GM12878 (cell line): ENCODE measurements around the gene DAZAP1. TPM values are rescaled to one million over a fixed set of nuclear protein-coding genes. Genes with fewer than 3 reads are reported as not detected.
A peak's percentile ranks its signal among the peaks of the same experiment; 100 is the strongest.

Source experiments
- CBFB ChIP-seq: IDR thresholded peaks from 2 replicates; pipeline ENCODE4 v1.6.1; 2016; ENCODE audit warnings: antibody characterized with exemption, low read depth
- CEBPB ChIP-seq, 2 experiments: fragments of 150-350 bp in 1 of 2; IDR thresholded peaks; 2 replicates each; pipeline ENCODE4 v1.6.1; 2012 to 2014; ENCODE audit warnings: low read depth in 2 of 2, low read length in 2 of 2, borderline replicate concordance in 1 of 2, inconsistent platforms in 1 of 2
- EED ChIP-seq: sonication (generic); IDR thresholded peaks from 2 replicates; pipeline ENCODE4 v1.6.1; 2016; ENCODE audit warnings: antibody characterized with exemption, low read depth
- GABPA ChIP-seq: IDR thresholded peaks from 2 replicates; pipeline ENCODE4 v1.6.1; 2014; ENCODE audit warnings: antibody characterized with exemption, low read depth, mild to moderate bottlenecking, inconsistent platforms
- KAT2A ChIP-seq: conservative IDR thresholded peaks from 2 replicates; pipeline ENCODE4 v1.6.1; 2011; ENCODE audit warnings: low read depth, low read length; ENCODE audit not compliant: control insufficient read depth
- MEF2B ChIP-seq: fragments of 450-650 bp; IDR thresholded peaks from 2 replicates; pipeline ENCODE4 v1.6.1; 2018; ENCODE audit warnings: mild to moderate bottlenecking, moderate library complexity; ENCODE audit not compliant: partially characterized antibody, poor library complexity, severe bottlenecking
- NBN ChIP-seq: fragments of 450-650 bp; IDR thresholded peaks from 2 replicates; pipeline ENCODE4 v1.6.1; 2016
- SIX5 ChIP-seq: IDR thresholded peaks from 2 replicates; pipeline ENCODE4 v1.6.1; 2011; ENCODE audit warnings: mild to moderate bottlenecking, low read depth, low read length, moderate library complexity; ENCODE audit not compliant: severe bottlenecking
- SPI1 ChIP-seq: IDR thresholded peaks from 2 replicates; pipeline ENCODE4 v1.6.1; 2011; ENCODE audit warnings: low read depth, mild to moderate bottlenecking, low read length, moderate library complexity, borderline replicate concordance; ENCODE audit not compliant: insufficient read depth
- SUZ12 ChIP-seq: fragments of 200-600 bp; sonication (generic); IDR thresholded peaks from one replicate; pipeline ENCODE4 v1.6.1; 2018; ENCODE audit warnings: antibody characterized with exemption, mild to moderate bottlenecking; ENCODE audit not compliant: unreplicated experiment
- TAF1 ChIP-seq: IDR thresholded peaks from 2 replicates; pipeline ENCODE4 v1.6.1; 2011; ENCODE audit warnings: mild to moderate bottlenecking, low read depth, low read length, borderline replicate concordance
- WRNIP1 ChIP-seq: IDR thresholded peaks from 2 replicates; pipeline ENCODE4 v1.6.1; 2011; ENCODE audit warnings: low read depth, low read length, improper control_type of control experiment, borderline replicate concordance
- ZBED1 ChIP-seq: IDR thresholded peaks from 2 replicates; pipeline ENCODE4 v1.6.1; 2016; ENCODE audit warnings: borderline replicate concordance
- ZNF207 ChIP-seq: fragments of 450-650 bp; IDR thresholded peaks from 2 replicates; pipeline ENCODE4 v1.6.1; 2014; ENCODE audit warnings: antibody characterized with exemption, mild to moderate bottlenecking, borderline replicate concordance
- ZNF384 ChIP-seq: IDR thresholded peaks from 2 replicates; pipeline ENCODE4 v1.6.1; 2012; ENCODE audit warnings: low read depth, mild to moderate bottlenecking, low read length, improper control_type of control experiment, borderline replicate concordance
- ZNF622 ChIP-seq: fragments of 450-650 bp; IDR thresholded peaks from 2 replicates; pipeline ENCODE4 v1.6.1; 2017; ENCODE audit warnings: mild to moderate bottlenecking, inconsistent platforms
- polyA plus RNA-seq, 11 experiments: library from polyadenylated mRNA; depleted of rRNA in 4 of 11; unstranded in 6 of 11; stranded (reverse) in 5 of 11; fragments of >200 nt; fragmentation: Nextera tagmentation in 4 of 11; fragmentation: Illumina TruSeq in 1 of 11; extraction: Ambion mirVana in 4 of 11; extraction: Trizol in 1 of 11; gene quantifications; 1 replicate in 1 of 11; 2 replicates in 10 of 11; pipeline versions ENCODE4 v1.2.1 to v1.2.3, GENCODE V29; 2011 to 2016; ENCODE audit warnings: inconsistent platforms in 2 of 11, missing spikeins in 2 of 11, low read depth in 1 of 11
- total RNA-seq, 4 experiments: library from RNA; depleted of rRNA in 3 of 4; stranded (reverse); fragments of >200 nt in 3 of 4; fragmentation: Illumina TruSeq in 1 of 4; extraction: Trizol in 1 of 4; gene quantifications; 2 replicates each; pipeline versions ENCODE4 v1.2.1 to v1.2.3, GENCODE V29; 2013 to 2021
- TF ChIP-seq, protein P1 (sequence below): fragments of 450-650 bp; IDR thresholded peaks from 2 replicates; pipeline ENCODE4 v1.6.1; 2016; ENCODE audit warnings: mild to moderate bottlenecking
- TF ChIP-seq, protein P2 (sequence below): fragments of 450-650 bp; formaldehyde crosslinking; IDR thresholded peaks from 2 replicates; pipeline ENCODE4 v1.5.0; 2022; ENCODE audit warnings: mild to moderate bottlenecking, missing genetic modification characterization
- TF ChIP-seq, protein P3 (sequence below): fragments of 450-650 bp; conservative IDR thresholded peaks from 2 replicates; pipeline ENCODE4 v1.6.1; 2017; ENCODE audit warnings: mild to moderate bottlenecking, moderate library complexity
- TF ChIP-seq, protein P4 (sequence below): IDR thresholded peaks from 2 replicates; pipeline ENCODE4 v1.6.1; 2011; ENCODE audit warnings: borderline replicate concordance, low read depth, mild to moderate bottlenecking, moderate library complexity, mixed read lengths, low read length; ENCODE audit not compliant: insufficient read depth; ENCODE audit errors: extremely low read length
- TF ChIP-seq, protein P5 (sequence below): IDR thresholded peaks from 2 replicates; pipeline ENCODE4 v1.6.1; 2011; ENCODE audit warnings: mild to moderate bottlenecking, low read depth, low read length, moderate library complexity; ENCODE audit not compliant: insufficient replicate concordance

DAZAP1 gene
- total and polyA plus RNA-seq, 10 of the 15 experiments (the other 5 are each of a cell fraction or from before 2014, with no cell fraction given) = 9.9 to 240 (median 92.3) TPM

DNA sequence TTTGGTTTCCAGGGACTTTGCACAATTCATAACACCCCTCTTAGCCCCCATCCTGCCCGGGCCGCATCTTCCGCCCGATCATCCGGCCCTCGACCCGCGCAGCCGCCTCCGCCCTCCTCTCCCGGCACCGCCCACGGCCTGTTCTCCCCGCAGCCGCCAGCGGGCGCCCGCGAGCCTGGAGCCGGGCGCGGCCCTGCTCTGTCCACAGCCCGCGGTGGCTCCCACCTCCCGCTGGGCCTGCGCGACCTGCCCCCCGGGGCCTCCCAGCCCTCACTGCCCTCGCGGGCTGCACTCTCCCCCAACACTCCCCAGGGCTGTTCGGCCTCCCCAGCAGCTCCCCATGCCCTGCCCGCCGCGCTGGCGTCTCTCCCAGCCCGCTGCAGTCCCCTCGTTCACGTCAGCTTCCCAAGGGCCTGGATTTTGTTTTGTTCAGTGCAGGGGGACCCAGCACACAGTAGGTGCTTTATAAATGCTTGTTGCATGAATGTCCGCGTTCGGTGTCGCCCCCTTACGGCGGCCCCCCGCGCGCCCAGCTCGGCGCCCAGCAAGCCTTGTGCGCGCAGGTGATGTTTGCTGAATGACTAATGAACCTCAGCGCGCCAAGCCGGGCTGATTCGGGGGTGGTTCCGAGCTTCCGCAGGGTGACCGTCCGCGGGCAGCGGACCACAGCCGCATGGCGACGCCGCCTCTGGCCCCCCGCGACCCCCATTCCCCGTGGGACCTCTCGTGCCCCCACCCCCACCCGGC, 38.0 kb downstream of the DAZAP1 start (continued):
- TF ChIP-seq, protein P1, sequence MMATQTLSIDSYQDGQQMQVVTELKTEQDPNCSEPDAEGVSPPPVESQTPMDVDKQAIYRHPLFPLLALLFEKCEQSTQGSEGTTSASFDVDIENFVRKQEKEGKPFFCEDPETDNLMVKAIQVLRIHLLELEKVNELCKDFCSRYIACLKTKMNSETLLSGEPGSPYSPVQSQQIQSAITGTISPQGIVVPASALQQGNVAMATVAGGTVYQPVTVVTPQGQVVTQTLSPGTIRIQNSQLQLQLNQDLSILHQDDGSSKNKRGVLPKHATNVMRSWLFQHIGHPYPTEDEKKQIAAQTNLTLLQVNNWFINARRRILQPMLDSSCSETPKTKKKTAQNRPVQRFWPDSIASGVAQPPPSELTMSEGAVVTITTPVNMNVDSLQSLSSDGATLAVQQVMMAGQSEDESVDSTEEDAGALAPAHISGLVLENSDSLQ = no peak
- TF ChIP-seq, protein P2, sequence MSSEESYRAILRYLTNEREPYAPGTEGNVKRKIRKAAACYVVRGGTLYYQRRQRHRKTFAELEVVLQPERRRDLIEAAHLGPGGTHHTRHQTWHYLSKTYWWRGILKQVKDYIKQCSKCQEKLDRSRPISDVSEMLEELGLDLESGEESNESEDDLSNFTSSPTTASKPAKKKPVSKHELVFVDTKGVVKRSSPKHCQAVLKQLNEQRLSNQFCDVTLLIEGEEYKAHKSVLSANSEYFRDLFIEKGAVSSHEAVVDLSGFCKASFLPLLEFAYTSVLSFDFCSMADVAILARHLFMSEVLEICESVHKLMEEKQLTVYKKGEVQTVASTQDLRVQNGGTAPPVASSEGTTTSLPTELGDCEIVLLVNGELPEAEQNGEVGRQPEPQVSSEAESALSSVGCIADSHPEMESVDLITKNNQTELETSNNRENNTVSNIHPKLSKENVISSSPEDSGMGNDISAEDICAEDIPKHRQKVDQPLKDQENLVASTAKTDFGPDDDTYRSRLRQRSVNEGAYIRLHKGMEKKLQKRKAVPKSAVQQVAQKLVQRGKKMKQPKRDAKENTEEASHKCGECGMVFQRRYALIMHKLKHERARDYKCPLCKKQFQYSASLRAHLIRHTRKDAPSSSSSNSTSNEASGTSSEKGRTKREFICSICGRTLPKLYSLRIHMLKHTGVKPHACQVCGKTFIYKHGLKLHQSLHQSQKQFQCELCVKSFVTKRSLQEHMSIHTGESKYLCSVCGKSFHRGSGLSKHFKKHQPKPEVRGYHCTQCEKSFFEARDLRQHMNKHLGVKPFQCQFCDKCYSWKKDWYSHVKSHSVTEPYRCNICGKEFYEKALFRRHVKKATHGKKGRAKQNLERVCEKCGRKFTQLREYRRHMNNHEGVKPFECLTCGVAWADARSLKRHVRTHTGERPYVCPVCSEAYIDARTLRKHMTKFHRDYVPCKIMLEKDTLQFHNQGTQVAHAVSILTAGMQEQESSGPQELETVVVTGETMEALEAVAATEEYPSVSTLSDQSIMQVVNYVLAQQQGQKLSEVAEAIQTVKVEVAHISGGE (CRISPR knock-in tag) = no peak
- TF ChIP-seq ZNF384 = no peak
- no peak for TF ChIP-seq ZBED1
- TF ChIP-seq, protein P3, sequence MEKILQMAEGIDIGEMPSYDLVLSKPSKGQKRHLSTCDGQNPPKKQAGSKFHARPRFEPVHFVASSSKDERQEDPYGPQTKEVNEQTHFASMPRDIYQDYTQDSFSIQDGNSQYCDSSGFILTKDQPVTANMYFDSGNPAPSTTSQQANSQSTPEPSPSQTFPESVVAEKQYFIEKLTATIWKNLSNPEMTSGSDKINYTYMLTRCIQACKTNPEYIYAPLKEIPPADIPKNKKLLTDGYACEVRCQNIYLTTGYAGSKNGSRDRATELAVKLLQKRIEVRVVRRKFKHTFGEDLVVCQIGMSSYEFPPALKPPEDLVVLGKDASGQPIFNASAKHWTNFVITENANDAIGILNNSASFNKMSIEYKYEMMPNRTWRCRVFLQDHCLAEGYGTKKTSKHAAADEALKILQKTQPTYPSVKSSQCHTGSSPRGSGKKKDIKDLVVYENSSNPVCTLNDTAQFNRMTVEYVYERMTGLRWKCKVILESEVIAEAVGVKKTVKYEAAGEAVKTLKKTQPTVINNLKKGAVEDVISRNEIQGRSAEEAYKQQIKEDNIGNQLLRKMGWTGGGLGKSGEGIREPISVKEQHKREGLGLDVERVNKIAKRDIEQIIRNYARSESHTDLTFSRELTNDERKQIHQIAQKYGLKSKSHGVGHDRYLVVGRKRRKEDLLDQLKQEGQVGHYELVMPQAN = peak; percentile 55; the same call in 1 of the 2 replicates
- no peak for TF ChIP-seq SUZ12
- no peak for TF ChIP-seq GABPA
- TF ChIP-seq, protein P4, sequence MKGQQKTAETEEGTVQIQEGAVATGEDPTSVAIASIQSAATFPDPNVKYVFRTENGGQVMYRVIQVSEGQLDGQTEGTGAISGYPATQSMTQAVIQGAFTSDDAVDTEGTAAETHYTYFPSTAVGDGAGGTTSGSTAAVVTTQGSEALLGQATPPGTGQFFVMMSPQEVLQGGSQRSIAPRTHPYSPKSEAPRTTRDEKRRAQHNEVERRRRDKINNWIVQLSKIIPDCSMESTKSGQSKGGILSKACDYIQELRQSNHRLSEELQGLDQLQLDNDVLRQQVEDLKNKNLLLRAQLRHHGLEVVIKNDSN = no peak
- no peak for TF ChIP-seq CBFB
- no peak for TF ChIP-seq CEBPB (IDR thresholded peaks at IDR 0.05; ENCODE audit: borderline replicate concordance in 1 of 2, low read depth in 2 of 2, low read length in 2 of 2)
- no peak for TF ChIP-seq KAT2A
- no peak for TF ChIP-seq WRNIP1
- no peak for TF ChIP-seq ZNF622
- no peak for TF ChIP-seq SPI1
- no peak for TF ChIP-seq TAF1
- no peak for TF ChIP-seq MEF2B
- no peak for TF ChIP-seq EED
- TF ChIP-seq, protein P5, sequence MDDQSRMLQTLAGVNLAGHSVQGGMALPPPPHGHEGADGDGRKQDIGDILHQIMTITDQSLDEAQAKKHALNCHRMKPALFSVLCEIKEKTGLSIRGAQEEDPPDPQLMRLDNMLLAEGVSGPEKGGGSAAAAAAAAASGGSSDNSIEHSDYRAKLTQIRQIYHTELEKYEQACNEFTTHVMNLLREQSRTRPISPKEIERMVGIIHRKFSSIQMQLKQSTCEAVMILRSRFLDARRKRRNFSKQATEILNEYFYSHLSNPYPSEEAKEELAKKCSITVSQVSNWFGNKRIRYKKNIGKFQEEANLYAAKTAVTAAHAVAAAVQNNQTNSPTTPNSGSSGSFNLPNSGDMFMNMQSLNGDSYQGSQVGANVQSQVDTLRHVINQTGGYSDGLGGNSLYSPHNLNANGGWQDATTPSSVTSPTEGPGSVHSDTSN = no peak
- no peak for TF ChIP-seq SIX5
- TF ChIP-seq ZNF207 = no peak
- no peak; the same call in 1 of the 2 replicates for TF ChIP-seq NBN
- TF ChIP-seq, all 136 proteins: peak for 27
